VCaP (cell line): ENCODE data around the gene CNTN6.

ENCODE experiments used
- H3K27ac ChIP-seq: fragments of 450-650 bp; 2 replicates; pipeline ENCODE4 v1.5.1; 2017
- TF ChIP-seq, protein P1 (sequence below): fragments of 450-650 bp; conservative IDR thresholded peaks from 2 replicates; pipeline ENCODE4 v1.5.1; 2017; ENCODE audit warnings: mild to moderate bottlenecking, moderate library complexity

The CNTN6 gene

DNA sequence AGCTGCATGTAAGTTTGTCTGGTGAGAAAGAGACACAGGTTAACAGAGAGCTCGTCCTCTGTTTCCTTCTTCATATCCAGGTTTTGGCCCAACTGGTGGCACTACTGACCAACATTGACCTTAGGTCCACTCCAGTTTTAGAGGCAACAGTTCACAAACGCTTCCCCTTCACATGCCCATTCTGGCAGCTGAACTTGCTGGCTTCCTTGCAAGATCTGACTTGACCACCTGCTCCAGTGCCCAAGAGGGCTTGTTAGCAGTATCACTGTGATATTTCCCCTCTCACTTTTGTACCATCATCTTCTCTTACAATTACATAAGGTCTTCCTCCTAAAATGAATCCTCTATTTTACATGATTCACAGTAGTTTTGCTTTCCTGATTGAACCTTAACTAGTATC is 71.3 kb downstream of the CNTN6 start:
- H3K27ac ChIP-seq = no peak overlapping the region
- TF ChIP-seq, protein P1, sequence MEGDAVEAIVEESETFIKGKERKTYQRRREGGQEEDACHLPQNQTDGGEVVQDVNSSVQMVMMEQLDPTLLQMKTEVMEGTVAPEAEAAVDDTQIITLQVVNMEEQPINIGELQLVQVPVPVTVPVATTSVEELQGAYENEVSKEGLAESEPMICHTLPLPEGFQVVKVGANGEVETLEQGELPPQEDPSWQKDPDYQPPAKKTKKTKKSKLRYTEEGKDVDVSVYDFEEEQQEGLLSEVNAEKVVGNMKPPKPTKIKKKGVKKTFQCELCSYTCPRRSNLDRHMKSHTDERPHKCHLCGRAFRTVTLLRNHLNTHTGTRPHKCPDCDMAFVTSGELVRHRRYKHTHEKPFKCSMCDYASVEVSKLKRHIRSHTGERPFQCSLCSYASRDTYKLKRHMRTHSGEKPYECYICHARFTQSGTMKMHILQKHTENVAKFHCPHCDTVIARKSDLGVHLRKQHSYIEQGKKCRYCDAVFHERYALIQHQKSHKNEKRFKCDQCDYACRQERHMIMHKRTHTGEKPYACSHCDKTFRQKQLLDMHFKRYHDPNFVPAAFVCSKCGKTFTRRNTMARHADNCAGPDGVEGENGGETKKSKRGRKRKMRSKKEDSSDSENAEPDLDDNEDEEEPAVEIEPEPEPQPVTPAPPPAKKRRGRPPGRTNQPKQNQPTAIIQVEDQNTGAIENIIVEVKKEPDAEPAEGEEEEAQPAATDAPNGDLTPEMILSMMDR = no peak

DNA sequence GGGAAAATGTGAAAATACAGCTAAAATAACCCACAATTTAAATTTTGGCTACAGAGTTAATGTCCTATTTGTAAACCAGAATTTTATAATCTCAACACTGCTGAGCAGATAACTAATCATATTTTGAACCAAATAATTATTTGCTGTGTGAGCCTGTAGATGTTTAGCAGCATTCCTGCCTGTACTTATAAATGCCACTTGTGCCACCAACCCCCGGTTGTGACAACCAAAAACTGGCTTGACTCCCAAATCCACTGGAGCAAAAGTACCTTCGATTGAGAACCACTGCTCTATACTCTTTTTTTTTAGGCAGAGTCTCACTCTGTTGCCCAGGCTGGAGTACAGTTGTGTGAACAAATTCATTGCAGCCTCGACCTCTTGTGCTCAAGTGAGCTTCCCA is 78.5 kb downstream of the CNTN6 start:
- no peak overlapping the region for H3K27ac ChIP-seq
- TF ChIP-seq, protein P1 = no peak

DNA sequence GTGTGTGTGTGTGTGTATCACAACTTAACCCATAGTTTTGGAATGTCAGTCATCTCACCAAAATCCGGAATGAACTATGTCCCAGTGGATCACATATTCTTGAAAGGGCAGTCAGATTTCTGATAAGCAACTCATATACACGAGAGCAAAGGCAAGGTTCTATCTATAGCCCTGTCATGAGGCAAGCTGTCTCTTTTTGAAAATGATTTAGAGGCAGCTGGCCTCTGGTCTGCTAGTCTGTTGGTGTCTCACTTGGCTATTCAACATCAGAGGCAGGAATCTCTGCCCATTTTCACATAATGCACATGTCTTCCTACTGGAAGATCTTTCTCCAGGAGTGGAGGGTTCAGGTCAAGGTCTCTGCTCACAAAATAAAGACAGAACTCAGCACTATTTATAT is 79.8 kb downstream of the CNTN6 start:
- TF ChIP-seq, protein P1 = no peak
- H3K27ac ChIP-seq = no peak overlapping the region

DNA sequence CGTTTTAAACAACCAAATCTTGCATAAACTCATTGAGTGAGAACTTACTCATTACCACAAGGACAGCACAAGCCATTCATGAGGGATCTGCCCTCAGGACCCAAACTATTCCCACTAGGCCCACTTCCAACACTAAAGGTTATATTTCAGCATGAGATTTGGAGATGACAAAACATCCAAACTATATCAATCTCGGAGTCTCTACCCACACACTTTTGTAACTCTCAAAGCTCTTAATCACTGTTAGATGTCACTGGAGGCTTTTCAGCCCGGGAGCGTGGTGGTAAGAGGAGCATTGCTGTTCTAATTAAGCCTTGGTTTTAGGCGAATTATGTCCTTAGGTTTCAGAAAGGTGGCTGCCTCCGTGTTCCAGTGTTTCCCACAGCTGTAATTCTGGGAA is 86.3 kb downstream of the CNTN6 start:
- TF ChIP-seq, protein P1 = no peak
- no peak overlapping the region for H3K27ac ChIP-seq

DNA sequence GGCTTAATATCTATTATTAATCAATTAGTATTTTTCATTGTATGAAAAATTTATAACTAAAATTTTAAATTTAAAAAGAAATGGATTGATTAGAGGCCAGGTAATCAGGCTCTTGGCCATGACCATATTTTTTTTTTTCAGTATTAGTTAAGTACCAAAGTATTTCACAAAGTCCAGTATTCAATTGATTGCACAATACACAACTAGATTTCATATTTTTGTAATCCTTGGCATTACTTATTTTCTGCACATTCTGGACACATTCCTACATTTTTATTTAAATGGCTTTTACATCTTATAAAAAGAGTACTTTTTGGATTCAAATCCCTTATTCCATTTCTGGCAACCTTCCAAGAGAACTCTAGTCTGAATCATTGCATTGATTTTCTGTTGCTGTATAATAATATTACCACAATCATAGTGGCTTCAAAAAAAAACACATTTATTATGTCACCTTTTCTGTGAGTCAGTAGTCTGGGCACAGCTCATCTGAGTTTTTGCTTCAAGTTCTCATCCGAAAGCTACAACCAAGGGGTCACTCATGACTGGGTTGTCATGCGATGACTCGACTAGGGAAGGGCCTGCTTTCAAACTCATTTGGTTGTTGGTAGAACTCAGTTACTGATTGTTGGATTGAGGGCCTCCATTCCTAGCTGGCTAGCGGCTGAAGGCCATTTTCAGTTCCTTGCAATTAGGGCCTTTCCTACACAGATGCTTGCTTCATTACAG is 90.7 kb downstream of the CNTN6 start:
- TF ChIP-seq, protein P1 = no peak
- H3K27ac ChIP-seq = no peak overlapping the region

DNA sequence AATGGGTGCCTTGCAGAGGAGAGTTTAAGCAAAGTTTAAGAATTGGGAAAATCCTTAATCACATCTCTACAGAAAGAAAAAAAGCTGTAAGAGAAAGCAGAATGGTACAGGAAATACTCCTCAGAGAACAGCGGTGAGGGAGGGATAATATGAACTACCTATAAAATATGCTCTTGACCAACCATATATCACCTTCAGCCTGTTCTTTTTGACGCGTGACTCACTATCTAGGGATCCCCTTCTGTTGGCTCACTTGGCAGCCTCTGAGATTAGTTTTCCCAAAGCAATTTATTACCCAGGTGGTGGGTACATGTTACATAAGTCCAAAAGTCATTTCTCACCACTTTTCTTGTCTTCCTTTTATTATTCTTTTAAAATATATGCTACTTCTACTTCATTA is 97.7 kb downstream of the CNTN6 start:
- TF ChIP-seq, protein P1 = no peak

DNA sequence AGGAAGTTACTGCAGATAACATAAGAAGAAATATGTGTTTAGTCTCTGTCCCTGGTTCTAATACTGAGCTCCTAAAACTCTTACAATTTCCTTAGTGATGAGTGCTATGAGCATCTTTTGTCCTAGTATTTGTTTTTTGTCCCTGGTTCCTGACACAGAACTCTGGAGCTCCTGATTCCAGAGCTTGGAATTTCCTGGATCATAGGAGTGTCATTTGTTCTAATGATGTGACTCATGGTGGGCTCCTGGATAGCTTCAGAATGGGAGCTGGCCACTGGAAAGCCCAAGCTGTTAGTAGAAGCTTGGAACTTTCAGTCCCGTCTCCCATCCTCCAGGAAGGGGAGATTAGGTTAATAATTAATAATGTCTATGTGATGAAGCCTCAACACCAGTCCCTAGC is 98.2 kb downstream of the CNTN6 start:
- no peak overlapping the region for H3K27ac ChIP-seq
- TF ChIP-seq, protein P1 = no peak

More for the DNA sequence above, 97.7 kb downstream of the CNTN6 start:
- no peak overlapping the region for H3K27ac ChIP-seq
